MM.1S (cell line): Measurements from ENCODE around the gene SPINT1.
A peak's percentile ranks its signal among the peaks of the same experiment; 100 is the strongest.

ENCODE experiments used
- DNase-seq: peaks from one replicate; pipeline ENCODE4 v3.0.0-alpha.2; 2015
- H2AFZ ChIP-seq: fragments of 300-600 bp; sonication (generic); 2 replicates; pipeline ENCODE4 v1.6.0; 2016; ENCODE audit warnings: antibody characterized with exemption, low read length
- H3F3A ChIP-seq: fragments of 300-600 bp; sonication (generic); 2 replicates; pipeline ENCODE4 v1.6.1; 2016; ENCODE audit warnings: mild to moderate bottlenecking, antibody characterized with exemption, low read length, moderate library complexity, mixed read lengths; ENCODE audit not compliant: insufficient read depth
- H3K27ac ChIP-seq: fragments of 300-600 bp; sonication (generic); 2 replicates; pipeline ENCODE4 v1.5.1; 2016; ENCODE audit warnings: mild to moderate bottlenecking, low read length
- H3K27me3 ChIP-seq: fragments of 300-600 bp; sonication (generic); replicated peaks from 2 replicates; pipeline ENCODE4 v1.6.0; 2016; ENCODE audit warnings: low read length; ENCODE audit not compliant: insufficient read depth
- H3K36me3 ChIP-seq: fragments of 300-600 bp; sonication (generic); replicated peaks from 2 replicates; pipeline ENCODE4 v1.6.1; 2016; ENCODE audit warnings: mild to moderate bottlenecking, low read length, mixed read lengths; ENCODE audit not compliant: insufficient read depth
- H3K4me1 ChIP-seq: fragments of 300-600 bp; sonication (generic); 2 replicates; pipeline ENCODE4 v1.6.1; 2016; ENCODE audit warnings: low read length, mixed read lengths
- H3K4me2 ChIP-seq: fragments of 300-600 bp; sonication (generic); 2 replicates; pipeline ENCODE4 v1.6.0; 2016; ENCODE audit warnings: low read depth, low read length
- H3K4me3 ChIP-seq: fragments of 300-600 bp; sonication (generic); 2 replicates; pipeline ENCODE4 v1.5.1; 2016; ENCODE audit warnings: low read length, mixed read lengths
- H3K79me2 ChIP-seq: fragments of 300-600 bp; sonication (generic); 2 replicates; pipeline ENCODE4 v1.6.1; 2016; ENCODE audit warnings: mixed run types, low read length, mixed read lengths
- H3K9ac ChIP-seq: fragments of 300-600 bp; sonication (generic); 2 replicates; pipeline ENCODE4 v1.6.1; 2016; ENCODE audit warnings: low read length, mixed read lengths
- H3K9me2 ChIP-seq: fragments of 300-600 bp; sonication (generic); replicated peaks from 2 replicates; pipeline ENCODE4 v1.6.1; 2016; ENCODE audit warnings: mild to moderate bottlenecking, low read length, mixed read lengths; ENCODE audit not compliant: insufficient read depth
- H3K9me3 ChIP-seq: fragments of 300-600 bp; sonication (generic); replicated peaks from 2 replicates; pipeline ENCODE4 v1.6.1; 2016; ENCODE audit warnings: mild to moderate bottlenecking, low read length, mixed read lengths; ENCODE audit not compliant: insufficient read depth
- H4K20me1 ChIP-seq: fragments of 300-600 bp; sonication (generic); 2 replicates; pipeline ENCODE4 v1.6.1; 2016; ENCODE audit warnings: mild to moderate bottlenecking, low read length, moderate library complexity, mixed read lengths; ENCODE audit not compliant: insufficient read depth
- CTCF ChIP-seq: fragments of 300-600 bp; sonication (generic); IDR thresholded peaks from 2 replicates; pipeline ENCODE4 v1.5.1; 2016; ENCODE audit warnings: antibody characterized with exemption, low read length, mixed read lengths
- EZH2 ChIP-seq: fragments of 300-600 bp; sonication (generic); optimal IDR thresholded peaks from 2 replicates; pipeline ENCODE3; 2017; ENCODE audit warnings: low read depth, mild to moderate bottlenecking, antibody characterized with exemption, low read length, mixed read lengths
- EZH2phosphoT487 ChIP-seq: fragments of 300-600 bp; sonication (generic); IDR thresholded peaks from 2 replicates; pipeline ENCODE4 v1.6.1; 2018; ENCODE audit warnings: antibody characterized with exemption, low read length

Gene SPINT1

GRCh38 chr15:40870716-40871115 is 26.9 kb downstream of the SPINT1 start:
- no peak overlapping the region for H3K4me2 ChIP-seq
- no peaks in the 10 kb centered on the region for H3K79me2 ChIP-seq
- no peaks in the 10 kb centered on the region for H3K36me3 ChIP-seq
- H3F3A ChIP-seq, result no peaks in the 10 kb centered on the region
- no peaks in the 10 kb centered on the region for H3K27me3 ChIP-seq
- no peak overlapping the region for H3K27ac ChIP-seq
- no peak for TF ChIP-seq CTCF
- peaks cover 3% of the 10 kb centered on the region; the same call in 1 of the 2 replicates for H3K4me1 ChIP-seq
- no peaks in the 10 kb centered on the region for H4K20me1 ChIP-seq
- H2AFZ ChIP-seq, result no peak overlapping the region
- no peak for DNase-seq
- H3K9me2 ChIP-seq, result no peaks in the 10 kb centered on the region
- no peak overlapping the region for H3K9ac ChIP-seq
- no peak overlapping the region for H3K4me3 ChIP-seq
- no peaks in the 10 kb centered on the region for H3K9me3 ChIP-seq

- Histone ChIP-seq H3K4me2 (no peak overlapping the region), H2AFZ (no peak overlapping the region), H3F3A (no peaks in the 10 kb centered on the region), H3K9me3 (no peaks in the 10 kb centered on the region), H3K79me2 (no peaks in the 10 kb centered on the region), H4K20me1 (no peaks in the 10 kb centered on the region), H3K27me3 (no peaks in the 10 kb centered on the region), H3K9ac (no peak overlapping the region), H3K27ac (no peak overlapping the region), H3K9me2 (no peaks in the 10 kb centered on the region), H3K36me3 (no peaks in the 10 kb centered on the region), H3K4me3 (no peak overlapping the region), H3K4me1 (peaks cover 3% of the 10 kb centered on the region; the same call in 1 of the 2 replicates)
- DNase-seq, result no peak
- no peak for TF ChIP-seq EZH2
- no peak for TF ChIP-seq EZH2phosphoT487
- no peak for TF ChIP-seq CTCF
Observed at GRCh38 chr15:40871749-40872617, 28.1 kb downstream of the SPINT1 start.

- H3K27ac ChIP-seq, result no peak overlapping the region
- no peak overlapping the region for H3K9ac ChIP-seq
- no peak for DNase-seq
- no peaks in the 10 kb centered on the region for H3K79me2 ChIP-seq
- peak overlapping the region; percentile 52 for H3K4me3 ChIP-seq
- H3K36me3 ChIP-seq, result no peaks in the 10 kb centered on the region
- peak overlapping the region; percentile 80; the same call in 1 of the 2 replicates for H3K4me2 ChIP-seq
- no peaks in the 10 kb centered on the region for H4K20me1 ChIP-seq
- no peaks in the 10 kb centered on the region for H3K9me3 ChIP-seq
- no peaks in the 10 kb centered on the region for H3F3A ChIP-seq
- H2AFZ ChIP-seq, result peak overlapping the region; percentile 63
- H3K27me3 ChIP-seq, result no peaks in the 10 kb centered on the region
- no peaks in the 10 kb centered on the region for H3K9me2 ChIP-seq
- TF ChIP-seq CTCF, result no peak
- no peak for TF ChIP-seq EZH2
- no peak for TF ChIP-seq EZH2phosphoT487
- peaks cover 3% of the 10 kb centered on the region; the same call in 1 of the 2 replicates for H3K4me1 ChIP-seq
Observed at GRCh38 chr15:40872791-40873693, 29.2 kb downstream of the SPINT1 start.
